C4-2B (cell line): ENCODE results near the gene TUBA1A.
"Not testable (repeated sequence)": the region's sequence is repeated elsewhere in the genome, so short reads cannot be mapped to it uniquely, and the experiment has no call there.

ENCODE experiments used
- H3K27ac ChIP-seq: fragments of 450-650 bp; 2 replicates; pipeline ENCODE4 v1.5.1; 2017
- ZFX ChIP-seq: fragments of 450-650 bp; IDR thresholded peaks from 2 replicates; pipeline ENCODE4 v1.6.1; 2017
- TF ChIP-seq, protein P1 (sequence below): fragments of 450-650 bp; conservative IDR thresholded peaks from 2 replicates; pipeline ENCODE4 v1.5.1; 2017; ENCODE audit warnings: mild to moderate bottlenecking

TUBA1A gene

GRCh38 chr12:49187184-49187583 is 1.7 kb downstream of the TUBA1A start:
- no peak for TF ChIP-seq ZFX
- TF ChIP-seq, protein P1, sequence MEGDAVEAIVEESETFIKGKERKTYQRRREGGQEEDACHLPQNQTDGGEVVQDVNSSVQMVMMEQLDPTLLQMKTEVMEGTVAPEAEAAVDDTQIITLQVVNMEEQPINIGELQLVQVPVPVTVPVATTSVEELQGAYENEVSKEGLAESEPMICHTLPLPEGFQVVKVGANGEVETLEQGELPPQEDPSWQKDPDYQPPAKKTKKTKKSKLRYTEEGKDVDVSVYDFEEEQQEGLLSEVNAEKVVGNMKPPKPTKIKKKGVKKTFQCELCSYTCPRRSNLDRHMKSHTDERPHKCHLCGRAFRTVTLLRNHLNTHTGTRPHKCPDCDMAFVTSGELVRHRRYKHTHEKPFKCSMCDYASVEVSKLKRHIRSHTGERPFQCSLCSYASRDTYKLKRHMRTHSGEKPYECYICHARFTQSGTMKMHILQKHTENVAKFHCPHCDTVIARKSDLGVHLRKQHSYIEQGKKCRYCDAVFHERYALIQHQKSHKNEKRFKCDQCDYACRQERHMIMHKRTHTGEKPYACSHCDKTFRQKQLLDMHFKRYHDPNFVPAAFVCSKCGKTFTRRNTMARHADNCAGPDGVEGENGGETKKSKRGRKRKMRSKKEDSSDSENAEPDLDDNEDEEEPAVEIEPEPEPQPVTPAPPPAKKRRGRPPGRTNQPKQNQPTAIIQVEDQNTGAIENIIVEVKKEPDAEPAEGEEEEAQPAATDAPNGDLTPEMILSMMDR = no peak
- no peak overlapping the region for H3K27ac ChIP-seq

GRCh38 chr12:49186307-49186706 is 2.6 kb downstream of the TUBA1A start:
- not testable (repeated sequence) for H3K27ac ChIP-seq

DNA sequence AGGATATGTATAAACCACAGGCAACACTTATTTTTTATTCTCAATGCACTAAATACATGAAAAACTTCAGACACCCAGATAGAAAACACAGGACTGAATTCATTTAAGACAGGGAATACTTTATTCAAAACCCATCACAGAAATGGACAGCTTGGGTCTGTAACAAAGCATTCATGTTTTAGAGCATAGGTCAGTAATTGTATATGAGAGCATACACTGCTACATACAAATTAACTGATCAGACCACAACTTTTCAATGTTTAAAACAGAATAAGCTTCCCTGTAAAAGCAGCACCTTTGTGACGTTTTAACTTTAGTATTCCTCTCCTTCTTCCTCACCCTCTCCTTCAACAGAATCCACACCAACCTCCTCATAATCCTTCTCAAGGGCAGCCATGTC is 4.2 kb downstream of the TUBA1A start:
- not testable (repeated sequence) for H3K27ac ChIP-seq

GRCh38 chr12:49183214-49183950 is 5.5 kb downstream of the TUBA1A start:
- not testable (repeated sequence) for H3K27ac ChIP-seq

GRCh38 chr12:49174218-49174617 is 14.7 kb downstream of the TUBA1A start:
- H3K27ac ChIP-seq = no peak overlapping the region
- no peak for TF ChIP-seq ZFX
- TF ChIP-seq, protein P1 = no peak

DNA sequence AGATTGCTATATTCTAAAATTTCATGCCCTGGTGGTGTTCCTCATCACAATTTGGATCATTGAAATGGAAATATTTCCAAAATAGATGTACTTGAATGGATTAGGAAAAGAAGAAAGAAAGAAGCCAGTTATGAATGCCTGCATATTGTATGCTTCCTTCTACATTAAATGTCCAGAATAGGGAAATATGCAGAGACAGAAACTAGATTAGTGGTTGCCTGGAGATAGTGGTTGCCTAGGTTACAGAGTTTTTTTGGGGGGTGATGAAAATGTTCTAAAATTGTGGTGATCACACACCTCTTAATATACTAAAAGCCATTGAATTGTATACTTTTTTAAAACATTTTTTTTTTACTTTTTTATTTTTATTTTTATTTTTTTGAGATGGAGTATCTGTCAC is 18.0 kb downstream of the TUBA1A start:
- TF ChIP-seq ZFX = no peak
- TF ChIP-seq, protein P1 = no peak
- no peak overlapping the region for H3K27ac ChIP-seq

GRCh38 chr12:49165114-49165513 is 23.8 kb downstream of the TUBA1A start:
- no peak overlapping the region for H3K27ac ChIP-seq

GRCh38 chr12:49161901-49162300 is 27.0 kb downstream of the TUBA1A start:
- not testable (repeated sequence) for H3K27ac ChIP-seq

More at GRCh38 chr12:49165114-49165513, 23.8 kb downstream of the TUBA1A start:
- no peak for TF ChIP-seq ZFX
- TF ChIP-seq, protein P1 = no peak

- TF ChIP-seq, protein P1 = no peak
- no peak for TF ChIP-seq ZFX
- H3K27ac ChIP-seq = no peak overlapping the region
These were observed 27.6 kb downstream of the TUBA1A start for GRCh38 chr12:49161092-49161795.
